K562 (cell line): Measurements from ENCODE around the gene MED15. TPM values are rescaled to one million over a fixed set of nuclear protein-coding genes. Genes with fewer than 3 reads are reported as not detected.

Experiments
- ATAC-seq: fragments of 200-7000 bp; cut with Tn5 transposase; 3 replicates; pipeline ENCODE4 v1.9.1; 2020; ENCODE audit warnings: moderate library complexity
- BruUV-seq: library from RNA; stranded (reverse); fragments of 400-500 nt; replicated peaks from 2 replicates; lab custom pipeline; 2021; lab: Mats Ljungman, UMichigan
- CTCF ChIA-PET: fragments of 300-600 bp; formaldehyde crosslinking; extraction: SDS; loops from one replicate; lab custom pipeline; 2021; ENCODE audit warnings: low intra/inter-chr PET ratio; lab: Yijun Ruan, JAX
- POLR2A ChIA-PET: fragments of 300-600, 350-650 bp; sonication (Branson Sonifier 250); formaldehyde crosslinking; extraction: SDS; loops from one replicate; lab custom pipeline; 2021; ENCODE audit warnings: antibody characterized with exemption, inconsistent platforms; lab: Yijun Ruan, JAX
- DNase-seq, 4 experiments: peaks; one replicate each; pipeline versions ENCODE4 v3.0.0 to v3.0.0-alpha.2; 2011 to 2018; ENCODE audit warnings: low spot score in 3 of 4, mixed read lengths in 3 of 4; ENCODE audit errors: extremely low read depth in 1 of 4
- FAIRE-seq: peaks from 2 replicates; lab custom pipeline; 2011; peaks lifted over from hg19 to GRCh38; lab: Jason Lieb, UNC
- H2AFZ ChIP-seq: 2 replicates; pipeline ENCODE4 v1.6.0; 2011; ENCODE audit warnings: low read depth, low read length, control low read depth, inconsistent platforms
- H3K27ac ChIP-seq: fragments of 200-600 bp; 3 replicates; pipeline ENCODE4 v1.8.0; 2011; ENCODE audit warnings: low read depth, mild to moderate bottlenecking, control low read depth, inconsistent platforms, low read length, moderate library complexity, mixed read lengths; ENCODE audit errors: extremely low read depth
- H3K27me3 ChIP-seq, 2 experiments: fragments of 300-600 bp in 1 of 2; 2 replicates in 1 of 2; 3 replicates in 1 of 2; pipeline versions ENCODE4 v1.6.0 to v1.8.0; 2011; ENCODE audit warnings: inconsistent platforms in 2 of 2, low read length in 2 of 2, mild to moderate bottlenecking in 1 of 2, mixed read lengths in 1 of 2, moderate library complexity in 1 of 2; ENCODE audit not compliant: control insufficient read depth in 2 of 2, insufficient read depth in 2 of 2
- H3K36me3 ChIP-seq: fragments of 300-600 bp; 3 replicates; pipeline ENCODE4 v1.8.0; 2011; ENCODE audit warnings: mild to moderate bottlenecking, low read length, inconsistent platforms; ENCODE audit not compliant: control insufficient read depth, insufficient read depth
- H3K4me1 ChIP-seq, 2 experiments: fragments of 200-600 bp in 1 of 2; replicated peaks in 1 of 2; 2 replicates in 1 of 2; 3 replicates in 1 of 2; pipeline versions ENCODE4 v1.5.1 to v1.8.0; 2011; ENCODE audit warnings: inconsistent platforms in 2 of 2, low read length in 2 of 2, mild to moderate bottlenecking in 1 of 2, mixed read lengths in 1 of 2, moderate library complexity in 1 of 2; ENCODE audit not compliant: control insufficient read depth in 2 of 2, insufficient read depth in 2 of 2
- H3K4me2 ChIP-seq: 2 replicates; pipeline ENCODE4 v1.6.1; 2011; ENCODE audit warnings: low read length, control low read depth, inconsistent platforms, mixed read lengths; ENCODE audit not compliant: insufficient read depth
- H3K4me3 ChIP-seq: fragments of 200-600 bp; sonication (generic), shearing (Covaris generic); 2 replicates; pipeline ENCODE4 v1.5.1; 2016; ENCODE audit warnings: control low read depth, inconsistent platforms
- H3K79me2 ChIP-seq: fragments of 200-600 bp; 3 replicates; pipeline ENCODE4 v1.8.0; 2011; ENCODE audit warnings: low read length, inconsistent platforms; ENCODE audit not compliant: control insufficient read depth, insufficient read depth
- H3K9ac ChIP-seq, 2 experiments: 2 replicates each; pipeline versions ENCODE4 v1.6.0 to v1.6.1; 2011; ENCODE audit warnings: low read depth in 2 of 2, low read length in 2 of 2, control low read depth in 1 of 2, inconsistent platforms in 1 of 2, mild to moderate bottlenecking in 1 of 2, mixed read lengths in 1 of 2; ENCODE audit not compliant: insufficient read depth in 1 of 2
- H3K9me1 ChIP-seq: one replicate; pipeline ENCODE4 v1.6.0; 2011; ENCODE audit warnings: inconsistent platforms, mild to moderate bottlenecking, low read length, moderate library complexity; ENCODE audit not compliant: control insufficient read depth, insufficient read depth
- H3K9me3 ChIP-seq: replicated peaks from 2 replicates; pipeline ENCODE4 v1.5.1; 2011; ENCODE audit warnings: low read depth, low read length, inconsistent platforms; ENCODE audit not compliant: control insufficient read depth, insufficient read depth
- H4K20me1 ChIP-seq: replicated peaks from 2 replicates; pipeline ENCODE4 v1.6.1; 2011; ENCODE audit warnings: low read length, inconsistent platforms, mixed read lengths; ENCODE audit not compliant: control insufficient read depth, insufficient read depth
- ARHGAP35 ChIP-seq: fragments of 450-650 bp; IDR thresholded peaks from 2 replicates; pipeline ENCODE4 v1.6.1; 2018; ENCODE audit not compliant: partially characterized antibody
- FOXK1 ChIP-seq: sonication (generic); formaldehyde crosslinking; IDR thresholded peaks from 2 replicates; pipeline ENCODE4 v1.8.0; 2022; ENCODE audit warnings: missing genetic modification reagents, mild to moderate bottlenecking, borderline replicate concordance
- HOXB6 ChIP-seq: fragments of 250-450 bp; sonication (Bioruptor Pico); IDR thresholded peaks from 2 replicates; pipeline ENCODE4 v1.5.1; 2022; ENCODE audit warnings: mild to moderate bottlenecking, borderline replicate concordance
- JUN ChIP-seq, 2 experiments: sonication (generic) in 1 of 2; formaldehyde crosslinking in 1 of 2; IDR thresholded peaks; 2 replicates each; pipeline versions ENCODE4 v1.6.1 to v1.8.0; 2012 to 2022; ENCODE audit warnings: borderline replicate concordance in 2 of 2, mild to moderate bottlenecking in 2 of 2, improper control_type of control experiment in 1 of 2, low read depth in 1 of 2, low read length in 1 of 2, missing genetic modification reagents in 1 of 2
- NR2C1 ChIP-seq, 2 experiments: fragments of 450-650 bp; IDR thresholded peaks; 2 replicates each; pipeline ENCODE4 v1.6.1; 2017; ENCODE audit warnings: mild to moderate bottlenecking in 2 of 2, antibody characterized with exemption in 1 of 2, inconsistent platforms in 1 of 2, missing compliant biosample characterization in 1 of 2, missing genetic modification characterization in 1 of 2
- POLR2AphosphoS2 ChIP-seq: IDR thresholded peaks from 2 replicates; pipeline ENCODE4 v1.6.1; 2012; ENCODE audit warnings: low read length, improper control_type of control experiment
- PYGO2 ChIP-seq: fragments of 450-650 bp; IDR thresholded peaks from 2 replicates; pipeline ENCODE4 v1.6.1; 2016; ENCODE audit warnings: mild to moderate bottlenecking, missing genetic modification characterization, moderate library complexity, missing compliant biosample characterization
- SETDB1 ChIP-seq: IDR thresholded peaks from one replicate; pipeline ENCODE4 v1.6.1; 2012; ENCODE audit warnings: low read length, control low read depth, inconsistent platforms
- SIX5 ChIP-seq, 2 experiments: IDR thresholded peaks; 2 replicates each; pipeline ENCODE4 v1.6.1; 2011; ENCODE audit warnings: low read length in 2 of 2, borderline replicate concordance in 1 of 2, low read depth in 1 of 2, mild to moderate bottlenecking in 1 of 2, moderate library complexity in 1 of 2; ENCODE audit not compliant: insufficient read depth in 1 of 2
- THAP12 ChIP-seq: fragments of 250-450 bp; sonication (Bioruptor Pico); IDR thresholded peaks from 2 replicates; pipeline ENCODE4 v1.9.0; 2021; ENCODE audit warnings: mild to moderate bottlenecking, inconsistent platforms
- WHSC1 ChIP-seq: IDR thresholded peaks from one replicate; pipeline ENCODE4 v1.6.1; 2012; ENCODE audit warnings: low read length, control low read depth, inconsistent platforms
- ZNF512 ChIP-seq: IDR thresholded peaks from 2 replicates; pipeline ENCODE4 v1.6.1; 2016; ENCODE audit warnings: missing genetic modification characterization, missing compliant biosample characterization
- WGBS: fragments of 100-300 bp; shearing (Covaris generic); methylation state at CpG from one replicate; pipeline ENCODE4 v1.1.6; 2016; ENCODE audit warnings: low coverage, mixed read lengths; ENCODE audit not compliant: insufficient coverage; ENCODE audit errors: missing lambda C conversion rate; 5-methylcytosine and 5-hydroxymethylcytosine counted together
- in situ Hi-C: fragments of 300-500 bp; cut with MboI; formaldehyde crosslinking; loops from 4 replicates; pipeline ENCODE4 v1.15.0; 2018; ENCODE audit warnings: inconsistent platforms, mixed read lengths
- intact Hi-C: fragments of 100-400 bp; cut with micrococcal nuclease; formaldehyde crosslinking; loops from 2 replicates; pipeline ENCODE4 v1.14.2; 2022
- polyA plus RNA-seq, 8 experiments: library from polyadenylated mRNA; depleted of rRNA in 4 of 8; stranded (reverse) in 5 of 8; unstranded in 3 of 8; fragments of >200 nt; fragmentation: Nextera tagmentation in 2 of 8; fragmentation: Illumina TruSeq in 1 of 8; extraction: Ambion mirVana in 2 of 8; extraction: Trizol in 1 of 8; gene quantifications; 2 replicates each; pipeline versions ENCODE4 v1.2.1 to v1.2.3, GENCODE V29; 2011 to 2014; ENCODE audit warnings: inconsistent platforms in 1 of 8, missing spikeins in 1 of 8
- total RNA-seq, 7 experiments: library from RNA; depleted of rRNA in 6 of 7; stranded (reverse); fragments of >200 nt in 6 of 7; fragmentation: Illumina TruSeq in 2 of 7; extraction: Trizol in 2 of 7; gene quantifications; 2 replicates each; pipeline versions ENCODE4 v1.2.1 to v1.2.3, GENCODE V29; 2011 to 2021; ENCODE audit warnings: low replicate concordance in 1 of 7
- TF ChIP-seq, protein P1 (sequence below): fragments of 250-450 bp; sonication (Bioruptor Pico); IDR thresholded peaks from 2 replicates; pipeline ENCODE4 v1.8.0; 2021; ENCODE audit warnings: borderline replicate concordance, mild to moderate bottlenecking, moderate library complexity; ENCODE audit not compliant: poor library complexity, severe bottlenecking
- TF ChIP-seq, protein P2 (sequence below): fragments of 450-650 bp; IDR thresholded peaks from 2 replicates; pipeline ENCODE4 v1.6.1; 2016; ENCODE audit warnings: missing biosample characterization, missing genetic modification characterization

The MED15 gene
- total and polyA plus RNA-seq, 9 of the 15 experiments (the other 6 are each of a cell fraction or from before 2014, with no cell fraction given) = 4.0 to 271 (median 60.1) TPM

- peaks cover 82% of the 10 kb centered on the region for H3K36me3 ChIP-seq
- DNase-seq (no peak), FAIRE-seq (no peak), ATAC-seq (no peak)
- peaks cover 27% of the 10 kb centered on the region for H3K9me1 ChIP-seq
- 76% methylated on average over 6 of the region's 6 CpGs for WGBS
- H3K9ac ChIP-seq = peak overlapping the region in 1 of 2 experiments; percentile 17; a peak in 1 of 4 replicates
- ChIA-PET POLR2A (interaction anchor here (0.6 to 39.5 kb wide), 6 partner anchors 10 to 1425 kb away, joined by 3 to 1693 read pairs (median 4); no protein-coding TSS in a partner anchor), CTCF (no interaction called here)
- H3K9me3 ChIP-seq = no peaks in the 10 kb centered on the region
- peaks cover 68% of the 10 kb centered on the region for H4K20me1 ChIP-seq
- H2AFZ ChIP-seq = no peak overlapping the region
- H3K79me2 ChIP-seq = peaks cover 93% of the 10 kb centered on the region
- in situ Hi-C loops = no loop called here
- no peaks in the 10 kb centered on the region for H3K27me3 ChIP-seq
- H3K4me2 ChIP-seq = no peak overlapping the region
- BruUV-seq = no TSS peak
- intact Hi-C loops = no loop called here
- H3K4me1 ChIP-seq = peaks cover 23 to 25% of the 10 kb centered on the region in 2 experiments
- H3K4me3 ChIP-seq = no peak overlapping the region
- H3K27ac ChIP-seq = no peak overlapping the region
- TF ChIP-seq, protein P1, sequence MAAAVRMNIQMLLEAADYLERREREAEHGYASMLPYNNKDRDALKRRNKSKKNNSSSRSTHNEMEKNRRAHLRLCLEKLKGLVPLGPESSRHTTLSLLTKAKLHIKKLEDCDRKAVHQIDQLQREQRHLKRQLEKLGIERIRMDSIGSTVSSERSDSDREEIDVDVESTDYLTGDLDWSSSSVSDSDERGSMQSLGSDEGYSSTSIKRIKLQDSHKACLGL (CRISPR knock-in tag) = peak; percentile 12
- no peak for TF ChIP-seq ARHGAP35
- no peak for TF ChIP-seq JUN (IDR thresholded peaks at IDR 0.05; ENCODE audit: borderline replicate concordance, low read depth, low read length)
- TF ChIP-seq JUN (CRISPR knock-in tag; IDR thresholded peaks at IDR 0.05; ENCODE audit: borderline replicate concordance) = no peak
- TF ChIP-seq SETDB1 = peak; percentile 24
- TF ChIP-seq NR2C1 (IDR thresholded peaks at IDR 0.05) = no peak
- TF ChIP-seq NR2C1 (tag; IDR thresholded peaks at IDR 0.05) = no peak
- 0 out of 2 replicates have a peak, but pooled peaks have one; percentile 30 for TF ChIP-seq FOXK1 (CRISPR knock-in tag)
- 0 out of 2 replicates have a peak, but pooled peaks have one; percentile 83 for TF ChIP-seq HOXB6 (CRISPR knock-in tag)
- TF ChIP-seq SIX5 (IDR thresholded peaks at IDR 0.05; ENCODE audit: borderline replicate concordance in 1 of 2, insufficient read depth in 1 of 2, low read depth in 1 of 2, low read length in 2 of 2) = peak in 1 of 2 experiments; percentile 5; a peak in 1 of 4 replicates
- 0 out of 2 replicates have a peak, but pooled peaks have one; percentile 29 for TF ChIP-seq ZNF512 (tag)
- TF ChIP-seq PYGO2 (tag) = no peak
- 0 out of 2 replicates have a peak, but pooled peaks have one; percentile 22 for TF ChIP-seq POLR2AphosphoS2
- TF ChIP-seq THAP12 (CRISPR knock-in tag) = peak; percentile 35; the same call in 1 of the 2 replicates
- TF ChIP-seq, protein P2, sequence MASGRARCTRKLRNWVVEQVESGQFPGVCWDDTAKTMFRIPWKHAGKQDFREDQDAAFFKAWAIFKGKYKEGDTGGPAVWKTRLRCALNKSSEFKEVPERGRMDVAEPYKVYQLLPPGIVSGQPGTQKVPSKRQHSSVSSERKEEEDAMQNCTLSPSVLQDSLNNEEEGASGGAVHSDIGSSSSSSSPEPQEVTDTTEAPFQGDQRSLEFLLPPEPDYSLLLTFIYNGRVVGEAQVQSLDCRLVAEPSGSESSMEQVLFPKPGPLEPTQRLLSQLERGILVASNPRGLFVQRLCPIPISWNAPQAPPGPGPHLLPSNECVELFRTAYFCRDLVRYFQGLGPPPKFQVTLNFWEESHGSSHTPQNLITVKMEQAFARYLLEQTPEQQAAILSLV (tag) = no peak
- TF ChIP-seq WHSC1 = peak; percentile 17
These were observed 7.4 kb downstream of the MED15 start for GRCh38 chr22:20514658-20515406.
